OCI-LY7 (cell line): ENCODE data around the gene CCDC92B. TPM values are rescaled to one million over a fixed set of nuclear protein-coding genes. Genes with fewer than 3 reads are reported as not detected.
"Not testable (repeated sequence)": the region's sequence is repeated elsewhere in the genome, so short reads cannot be mapped to it uniquely, and the experiment has no call there.

ENCODE experiments used
- BruUV-seq: library from RNA; stranded (reverse); fragments of 400-500 nt; replicated peaks from 2 replicates; lab custom pipeline; 2021; lab: Mats Ljungman, UMichigan
- CTCF ChIA-PET: fragments of 300-600 bp; sonication (Branson Sonifier 250); formaldehyde crosslinking; loops from one replicate; lab custom pipeline; 2022; ENCODE audit warnings: antibody characterized with exemption; ENCODE audit not compliant: unreplicated experiment; lab: Charles Lee
- POLR2A ChIA-PET: fragments of 300-600 bp; sonication (Branson Sonifier 250); formaldehyde crosslinking; loops from one replicate; lab custom pipeline; 2022; ENCODE audit warnings: antibody characterized with exemption; lab: Charles Lee
- DNase-seq: peaks from one replicate; pipeline ENCODE4 v3.0.0-alpha.2; 2015; ENCODE audit warnings: low spot score
- H2AFZ ChIP-seq: fragments of 200-600 bp; sonication (generic), shearing (Covaris generic); 2 replicates; pipeline ENCODE4 v1.6.1; 2014; ENCODE audit warnings: mild to moderate bottlenecking, antibody characterized with exemption, low read length, moderate library complexity
- H3K27ac ChIP-seq: fragments of 200-600 bp; sonication (generic); 2 replicates; pipeline ENCODE4 v1.5.1; 2014; ENCODE audit warnings: mixed run types, low read depth, mild to moderate bottlenecking, moderate library complexity, low read length, inconsistent platforms; ENCODE audit not compliant: poor library complexity, severe bottlenecking
- H3K36me3 ChIP-seq: fragments of 200-600 bp; sonication (generic); 2 replicates; pipeline ENCODE4 v1.6.1; 2014; ENCODE audit warnings: mild to moderate bottlenecking, antibody characterized with exemption, low read length, moderate library complexity, mixed read lengths; ENCODE audit not compliant: insufficient read depth
- H3K4me1 ChIP-seq: fragments of 200-600 bp; sonication (generic); 2 replicates; pipeline ENCODE4 v1.5.1; 2014; ENCODE audit warnings: mild to moderate bottlenecking, low read length; ENCODE audit not compliant: insufficient read depth, poor library complexity, severe bottlenecking
- H3K4me2 ChIP-seq: fragments of 200-600 bp; sonication (generic); 2 replicates; pipeline ENCODE4 v1.6.1; 2014; ENCODE audit warnings: mild to moderate bottlenecking, low read length
- H3K4me3 ChIP-seq: fragments of 200-600 bp; sonication (generic); 2 replicates; pipeline ENCODE4 v1.5.1; 2014; ENCODE audit warnings: mild to moderate bottlenecking, low read depth, low read length; ENCODE audit not compliant: poor library complexity, severe bottlenecking
- H3K79me2 ChIP-seq: fragments of 200-600 bp; sonication (generic); 2 replicates; pipeline ENCODE4 v1.6.1; 2016; ENCODE audit warnings: low read depth, mild to moderate bottlenecking, low read length, moderate library complexity, mixed read lengths; ENCODE audit not compliant: insufficient read depth
- H3K9me2 ChIP-seq: fragments of 200-600 bp; sonication (generic); 2 replicates; pipeline ENCODE4 v1.6.1; 2016; ENCODE audit warnings: mild to moderate bottlenecking, low read length, mixed read lengths; ENCODE audit not compliant: insufficient read depth
- H3K9me3 ChIP-seq: fragments of 200-600 bp; sonication (generic); 2 replicates; pipeline ENCODE4 v1.6.1; 2014; ENCODE audit warnings: mild to moderate bottlenecking, mixed run types, low read length, mixed read lengths
- H4K20me1 ChIP-seq: fragments of 200-600 bp; sonication (generic); 2 replicates; pipeline ENCODE4 v1.6.1; 2014; ENCODE audit warnings: mild to moderate bottlenecking, antibody characterized with exemption, low read length, moderate library complexity, mixed read lengths; ENCODE audit not compliant: insufficient read depth
- EZH2phosphoT487 ChIP-seq: fragments of 200-600 bp; sonication (generic); IDR thresholded peaks from 2 replicates; pipeline ENCODE4 v1.6.1; 2018; ENCODE audit warnings: low read depth, borderline replicate concordance, mild to moderate bottlenecking, mixed run types, antibody characterized with exemption, low read length, moderate library complexity, mixed read lengths
- intact Hi-C: fragments of 100-400 bp; cut with micrococcal nuclease; formaldehyde crosslinking; loops from one replicate; pipeline ENCODE4 v1.10.0; 2022; ENCODE audit not compliant: unreplicated experiment
- microRNA-seq: library from miRNA; unstranded; fragments of <30 nt; microRNA quantifications from one replicate; pipeline ENCODE4 v1.2.0, GENCODE V29; 2022; ENCODE audit warnings: borderline replicate concordance
- small RNA-seq: library from RNA; depleted of rRNA; stranded (forward); fragments of <200 nt; gene quantifications from one replicate; pipeline ENCODE3, GENCODE V24; 2014
- total RNA-seq, 2 experiments: library from RNA; depleted of rRNA in 1 of 2; stranded (reverse); fragments of >200 nt in 1 of 2; shearing (Covaris generic) in 1 of 2; gene quantifications; 2 replicates each; pipeline ENCODE4 v1.2.3, GENCODE V29; 2014 to 2022

The CCDC92B gene
- total RNA-seq, 2 experiments from 2014 or later, result not detected

GRCh38 chr17:2681650-2682049, 67.8 kb downstream of the CCDC92B start:
- ChIA-PET CTCF (no interaction called here), POLR2A (interaction anchor here (0.6 kb wide), 1 partner anchor 75 kb away, joined by 3 read pairs; no protein-coding TSS in a partner anchor)
- 0 out of 2 replicates have a peak, but pooled peaks cover 9% of the 10 kb centered on the region for H4K20me1 ChIP-seq
- no peak for DNase-seq
- no peaks in the 10 kb centered on the region for H3K4me1 ChIP-seq
- no peak overlapping the region for H3K4me3 ChIP-seq
- no peak overlapping the region for H2AFZ ChIP-seq
- H3K27ac ChIP-seq, result no peak overlapping the region
- H3K36me3 ChIP-seq, result peaks cover 80% of the 10 kb centered on the region
- no peaks in the 10 kb centered on the region for H3K9me2 ChIP-seq
- H3K9me3 ChIP-seq, result no peaks in the 10 kb centered on the region
- no peak for TF ChIP-seq EZH2phosphoT487
- no peak overlapping the region for H3K4me2 ChIP-seq
- intact Hi-C loops, result loop anchor here (10.0 kb wide), 1 partner anchor 247 kb away; no protein-coding TSS in a partner anchor
- no peaks in the 10 kb centered on the region for H3K79me2 ChIP-seq
- no TSS peak for BruUV-seq

GRCh38 chr17:2680961-2681360, 68.5 kb downstream of the CCDC92B start:
- Histone ChIP-seq H3K4me2 (no peak overlapping the region), H3K4me1 (no peaks in the 10 kb centered on the region), H3K27ac (no peak overlapping the region), H4K20me1 (0 out of 2 replicates have a peak, but pooled peaks cover 9% of the 10 kb centered on the region), H3K79me2 (no peaks in the 10 kb centered on the region), H3K9me2 (no peaks in the 10 kb centered on the region), H3K36me3 (peaks cover 87% of the 10 kb centered on the region), H3K4me3 (no peak overlapping the region), H3K9me3 (no peaks in the 10 kb centered on the region), H2AFZ (no peak overlapping the region)
- CTCF ChIA-PET, result no interaction called here
- POLR2A ChIA-PET, result interaction anchor here (0.6 kb wide), 1 partner anchor 48 kb away, joined by 4 read pairs; no protein-coding TSS in a partner anchor
- no peak for DNase-seq
- intact Hi-C loops, result loop anchor here (10.0 kb wide), 1 partner anchor 246 kb away; no protein-coding TSS in a partner anchor
- no TSS peak for BruUV-seq
- no peak for TF ChIP-seq EZH2phosphoT487

GRCh38 chr17:2679247-2679646, 70.2 kb downstream of the CCDC92B start:
- DNase-seq, CTCF ChIA-PET: not testable (repeated sequence)

More at GRCh38 chr17:2679247-2679646, 70.2 kb downstream of the CCDC92B start:
- intact Hi-C loops, result loop anchor here (10.0 kb wide), 1 partner anchor 164 kb away; the partner anchor contains the start of gene METTL16
- H3K4me1 ChIP-seq, H3K4me3 ChIP-seq, H3K79me2 ChIP-seq, H4K20me1 ChIP-seq, H3K4me2 ChIP-seq, POLR2A ChIA-PET, BruUV-seq, H2AFZ ChIP-seq, H3K9me3 ChIP-seq, H3K9me2 ChIP-seq, H3K27ac ChIP-seq: not testable (repeated sequence)
- H3K36me3 ChIP-seq, result peaks cover 95% of the 10 kb centered on the region

Small RNA genes lying within 50 kb of the gene (microRNA-seq; reads per million reads assigned to microRNA genes)
- gene MIR1253 (not detected), gene MIR6776 (not detected)

Small RNA genes lying within 50 kb of the gene (small RNA-seq; reads per million reads assigned to genes)
- gene MIR1253, result not detected
- not detected for gene MIR6776
- gene RN7SL608P, result not detected
- not detected for gene hsa-mir-1253

Other genes with a start within 250 kb of the CCDC92B start
- 24.4 and 26.6 TPM in 2 replicates for gene METTL16, start 237.8 kb downstream of the CCDC92B start, total RNA-seq (2014; rRNA removed; shearing (Covaris generic))
- 41.3 and 41.5 TPM in 2 replicates for gene METTL16, start 237.8 kb downstream of the CCDC92B start, total RNA-seq (2022)
- gene PAFAH1B1, start 156.0 kb downstream of the CCDC92B start, total RNA-seq (2014; rRNA removed; shearing (Covaris generic)), result 51.1 and 61.3 TPM in 2 replicates
- gene PAFAH1B1, start 156.0 kb downstream of the CCDC92B start, total RNA-seq (2022), result 127 and 138 TPM in 2 replicates
- gene CLUH, start 37.9 kb downstream of the CCDC92B start, total RNA-seq (2014; rRNA removed; shearing (Covaris generic)), result 85.2 and 96.3 TPM in 2 replicates
- 122 and 132 TPM in 2 replicates for gene CLUH, start 37.9 kb downstream of the CCDC92B start, total RNA-seq (2022)
- 10.9 and 11.3 TPM in 2 replicates for gene RAP1GAP2, start 46.8 kb upstream of the CCDC92B start, total RNA-seq (2014; rRNA removed; shearing (Covaris generic))
- 23.8 and 28.2 TPM in 2 replicates for gene RAP1GAP2, start 46.8 kb upstream of the CCDC92B start, total RNA-seq (2022)